Osteocyte (in vitro differentiated cells): Measurements from ENCODE around the gene NBEAL2. TPM values are rescaled to one million over a fixed set of nuclear protein-coding genes. Genes with fewer than 3 reads are reported as not detected.
A peak's percentile ranks its signal among the peaks of the same experiment; 100 is the strongest.

Source experiments
- DNase-seq: peaks from one replicate; pipeline ENCODE4 v3.0.0; 2021; ENCODE audit warnings: mixed read lengths; ENCODE audit not compliant: unreplicated experiment; ENCODE audit errors: extremely low spot score
- H3K27ac Mint-ChIP-seq: one replicate; pipeline ENCODE4 v1.8.0; 2021; ENCODE audit warnings: mild to moderate bottlenecking, mixed read lengths; ENCODE audit not compliant: unreplicated experiment
- H3K27me3 Mint-ChIP-seq: one replicate; pipeline ENCODE4 v1.8.0; 2021; ENCODE audit warnings: mixed read lengths; ENCODE audit not compliant: unreplicated experiment
- H3K36me3 Mint-ChIP-seq: one replicate; pipeline ENCODE4 v1.8.0; 2021; ENCODE audit warnings: mixed read lengths; ENCODE audit not compliant: unreplicated experiment
- H3K4me1 Mint-ChIP-seq: one replicate; pipeline ENCODE4 v1.8.0; 2021; ENCODE audit warnings: mixed read lengths; ENCODE audit not compliant: unreplicated experiment
- H3K4me3 Mint-ChIP-seq: one replicate; pipeline ENCODE4 v1.8.0; 2021; ENCODE audit warnings: mild to moderate bottlenecking, moderate library complexity, mixed read lengths; ENCODE audit not compliant: unreplicated experiment
- H3K9me3 Mint-ChIP-seq: one replicate; pipeline ENCODE4 v1.8.0; 2021; ENCODE audit warnings: mixed read lengths; ENCODE audit not compliant: unreplicated experiment
- CTCF ChIP-seq: fragments of 200-600 bp; sonication (generic); IDR thresholded peaks from 2 replicates; pipeline ENCODE4 v1.5.0; 2021; ENCODE audit warnings: antibody characterized with exemption, mild to moderate bottlenecking, moderate library complexity
- total RNA-seq: library from RNA; stranded (reverse); gene quantifications from 2 replicates; pipeline ENCODE4 v1.2.1, GENCODE V29; 2021

The NBEAL2 gene
- total RNA-seq, 1 donor from 2014 or later: 21.8 TPM

DNA sequence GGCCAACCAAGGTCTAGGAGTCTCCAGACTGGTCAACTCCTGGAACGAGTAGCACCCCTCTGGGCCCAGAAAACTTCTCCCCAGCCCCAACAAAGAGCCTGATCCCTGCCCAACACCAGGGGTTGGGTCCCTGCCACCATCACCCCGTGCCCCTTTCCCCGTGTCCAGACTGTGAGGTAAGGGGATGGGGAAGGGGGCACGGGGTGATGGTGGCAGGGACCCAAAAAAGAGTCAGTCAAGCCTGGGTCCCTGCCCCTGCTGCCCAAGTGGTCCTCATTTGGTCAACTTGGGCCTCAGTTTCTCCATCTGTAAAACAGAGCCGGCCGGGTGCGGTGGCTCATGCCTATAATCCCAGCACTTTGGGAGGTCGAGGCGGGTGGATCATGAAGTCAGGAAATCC is 1.1 kb upstream of the NBEAL2 start:
- Mint-ChIP-seq H3K4me3 (peak overlapping the region; percentile 77), H3K27ac (peak overlapping the region; percentile 100), H3K27me3 (no peaks in the 10 kb centered on the region), H3K9me3 (no peaks in the 10 kb centered on the region), H3K36me3 (peaks cover 5% of the 10 kb centered on the region), H3K4me1 (peaks cover 38% of the 10 kb centered on the region)
- no peak for DNase-seq
- no peak for TF ChIP-seq CTCF

GRCh38 chr3:46979958-46980497 is 562 bp downstream of the NBEAL2 start:
- H3K27ac Mint-ChIP-seq: no peak overlapping the region
- no peaks in the 10 kb centered on the region for H3K36me3 Mint-ChIP-seq

GRCh38 chr3:46981932-46982471 is 2.5 kb downstream of the NBEAL2 start:
- no peaks in the 10 kb centered on the region for H3K36me3 Mint-ChIP-seq
- TF ChIP-seq CTCF: no peak
- H3K9me3 Mint-ChIP-seq: no peaks in the 10 kb centered on the region
- H3K27me3 Mint-ChIP-seq: no peaks in the 10 kb centered on the region
- no peak overlapping the region for H3K27ac Mint-ChIP-seq
- DNase-seq: no peak
- H3K4me1 Mint-ChIP-seq: peaks cover 17% of the 10 kb centered on the region
- no peak overlapping the region for H3K4me3 Mint-ChIP-seq

More at GRCh38 chr3:46979958-46980497, 562 bp downstream of the NBEAL2 start:
- peak overlapping the region; percentile 64 for H3K4me3 Mint-ChIP-seq
- DNase-seq: no peak
- H3K27me3 Mint-ChIP-seq: no peaks in the 10 kb centered on the region
- H3K9me3 Mint-ChIP-seq: no peaks in the 10 kb centered on the region
- peaks cover 24% of the 10 kb centered on the region for H3K4me1 Mint-ChIP-seq
- TF ChIP-seq CTCF: no peak

DNA sequence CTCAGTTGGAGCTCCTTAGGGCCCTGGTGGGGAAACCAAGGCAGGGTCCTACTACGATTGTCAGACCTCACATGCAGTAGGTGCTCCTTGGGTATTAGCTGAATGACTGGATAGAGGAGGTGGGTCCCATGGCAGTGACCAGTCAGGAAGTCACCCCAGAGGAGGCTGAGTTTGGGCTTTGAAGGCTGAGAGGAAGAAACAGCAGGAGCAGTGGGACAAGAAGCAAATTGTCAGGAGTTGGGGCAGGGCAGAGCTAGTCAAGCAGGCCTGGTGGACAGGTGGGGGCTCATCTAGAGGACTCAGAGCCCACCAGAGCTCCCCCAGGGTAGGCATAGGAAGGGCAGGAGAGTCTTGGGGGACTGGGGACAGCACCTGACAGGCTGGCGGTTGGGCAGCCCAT is 3.1 kb downstream of the NBEAL2 start:
- Mint-ChIP-seq H3K36me3 (no peaks in the 10 kb centered on the region), H3K27me3 (no peaks in the 10 kb centered on the region), H3K4me1 (peaks cover 13% of the 10 kb centered on the region), H3K4me3 (no peak overlapping the region), H3K27ac (no peak overlapping the region), H3K9me3 (no peaks in the 10 kb centered on the region)
- no peak for TF ChIP-seq CTCF
- DNase-seq: no peak

GRCh38 chr3:46984591-46985459 is 5.4 kb downstream of the NBEAL2 start:
- Mint-ChIP-seq H3K27me3 (no peaks in the 10 kb centered on the region), H3K4me1 (no peaks in the 10 kb centered on the region), H3K36me3 (no peaks in the 10 kb centered on the region), H3K4me3 (no peak overlapping the region), H3K9me3 (no peaks in the 10 kb centered on the region), H3K27ac (no peak overlapping the region)
- no peak for TF ChIP-seq CTCF
- DNase-seq: no peak
